K562 (cell line): Measurements from ENCODE around the gene CCDC85A.

ENCODE experiments used
- BDP1 ChIP-seq: IDR thresholded peaks from 3 replicates; pipeline ENCODE4 v1.6.1; 2011; ENCODE audit not compliant: insufficient read length, insufficient read depth
- JUND ChIP-seq, 2 experiments: IDR thresholded peaks; 2 replicates in 1 of 2; 3 replicates in 1 of 2; pipeline ENCODE4 v1.6.1; 2011; ENCODE audit warnings: borderline replicate concordance in 2 of 2, low read depth in 2 of 2, low read length in 2 of 2, improper control_type of control experiment in 1 of 2, missing biosample characterization in 1 of 2, missing genetic modification characterization in 1 of 2, missing genetic modification reagents in 1 of 2
- NCOA2 ChIP-seq, 2 experiments: fragments of 450-650 bp; IDR thresholded peaks; 2 replicates each; pipeline ENCODE4 v1.6.1; 2018; ENCODE audit warnings: mild to moderate bottlenecking in 2 of 2, moderate library complexity in 1 of 2; ENCODE audit not compliant: partially characterized antibody in 2 of 2
- SP2 ChIP-seq: IDR thresholded peaks from 2 replicates; pipeline ENCODE4 v1.6.1; 2011; ENCODE audit warnings: mild to moderate bottlenecking, low read depth, low read length, moderate library complexity; ENCODE audit not compliant: poor library complexity, severe bottlenecking; ENCODE audit errors: extremely low read depth
- ZNF507 ChIP-seq: conservative IDR thresholded peaks from 2 replicates; pipeline ENCODE4 v1.6.1; 2017; ENCODE audit warnings: missing genetic modification characterization, missing compliant biosample characterization
- TF ChIP-seq, protein P1 (sequence below), 3 experiments: IDR thresholded peaks in 2 of 3; conservative IDR thresholded peaks in 1 of 3; 2 replicates each; pipeline ENCODE4 v1.5.1; 2011 to 2012; ENCODE audit warnings: low read length in 3 of 3, mild to moderate bottlenecking in 3 of 3, control low read depth in 2 of 3, improper control_type of control experiment in 1 of 3, inconsistent platforms in 1 of 3, low read depth in 1 of 3, mixed read lengths in 1 of 3, moderate library complexity in 1 of 3; ENCODE audit not compliant: insufficient read depth in 2 of 3

DNA sequence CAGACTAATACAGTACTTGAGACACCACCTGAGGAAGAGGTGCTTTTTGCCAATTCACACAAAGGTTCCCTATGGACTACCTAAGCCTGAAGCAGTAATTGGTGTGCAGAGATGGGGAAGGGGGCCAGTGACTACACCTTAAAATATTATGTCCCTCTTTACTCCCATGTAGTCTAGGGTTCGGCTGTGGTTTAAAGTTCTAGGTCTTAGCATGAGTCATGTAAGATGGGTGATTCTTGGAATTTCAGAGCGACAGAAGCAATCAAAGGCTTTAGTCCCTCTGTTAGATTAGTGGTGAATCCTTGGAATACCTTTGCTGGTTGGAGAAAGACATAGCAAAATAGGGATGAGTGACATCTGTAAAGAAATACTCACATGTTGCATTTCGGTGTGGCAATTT, 14.3 kb upstream of the CCDC85A start:
- TF ChIP-seq NCOA2 (IDR thresholded peaks at IDR 0.05; ENCODE audit: partially characterized antibody in 2 of 2): no peak
- no peak for TF ChIP-seq JUND (IDR thresholded peaks at IDR 0.05; ENCODE audit: borderline replicate concordance, low read depth, low read length)
- TF ChIP-seq JUND (tag; IDR thresholded peaks at IDR 0.05; ENCODE audit: borderline replicate concordance, low read depth, low read length): no peak
- TF ChIP-seq BDP1: no peak
- TF ChIP-seq SP2: no peak
- TF ChIP-seq ZNF507 (tag): no peak
- TF ChIP-seq, protein P1, sequence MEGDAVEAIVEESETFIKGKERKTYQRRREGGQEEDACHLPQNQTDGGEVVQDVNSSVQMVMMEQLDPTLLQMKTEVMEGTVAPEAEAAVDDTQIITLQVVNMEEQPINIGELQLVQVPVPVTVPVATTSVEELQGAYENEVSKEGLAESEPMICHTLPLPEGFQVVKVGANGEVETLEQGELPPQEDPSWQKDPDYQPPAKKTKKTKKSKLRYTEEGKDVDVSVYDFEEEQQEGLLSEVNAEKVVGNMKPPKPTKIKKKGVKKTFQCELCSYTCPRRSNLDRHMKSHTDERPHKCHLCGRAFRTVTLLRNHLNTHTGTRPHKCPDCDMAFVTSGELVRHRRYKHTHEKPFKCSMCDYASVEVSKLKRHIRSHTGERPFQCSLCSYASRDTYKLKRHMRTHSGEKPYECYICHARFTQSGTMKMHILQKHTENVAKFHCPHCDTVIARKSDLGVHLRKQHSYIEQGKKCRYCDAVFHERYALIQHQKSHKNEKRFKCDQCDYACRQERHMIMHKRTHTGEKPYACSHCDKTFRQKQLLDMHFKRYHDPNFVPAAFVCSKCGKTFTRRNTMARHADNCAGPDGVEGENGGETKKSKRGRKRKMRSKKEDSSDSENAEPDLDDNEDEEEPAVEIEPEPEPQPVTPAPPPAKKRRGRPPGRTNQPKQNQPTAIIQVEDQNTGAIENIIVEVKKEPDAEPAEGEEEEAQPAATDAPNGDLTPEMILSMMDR (IDR thresholded peaks at IDR 0.05 in 2 of 3, conservative IDR thresholded peaks at IDR 0.05 in 1 of 3; ENCODE audit: insufficient read depth in 2 of 3, low read depth in 1 of 3, low read length in 3 of 3): no peak
